GM13976 (cell line): ENCODE results near the gene ASAP2.

ENCODE experiments used
- DNase-seq: peaks from one replicate; pipeline ENCODE4 v3.0.0; 2012; ENCODE audit warnings: low spot score
- in situ Hi-C: fragments of 300-500 bp; cut with MboI; formaldehyde crosslinking; loops from one replicate; pipeline ENCODE4 v1.12.0; 2022; ENCODE audit warnings: low sequenced_read_pairs, mixed read lengths, inconsistent platforms; ENCODE audit not compliant: unreplicated experiment
- TF ChIP-seq, protein P1 (sequence below): IDR thresholded peaks from 2 replicates; pipeline ENCODE4 v1.5.1; 2012; ENCODE audit warnings: borderline replicate concordance, mild to moderate bottlenecking; ENCODE audit not compliant: insufficient read depth; ENCODE audit errors: extremely low read depth, missing control alignments, control extremely low read depth

The ASAP2 gene

DNA sequence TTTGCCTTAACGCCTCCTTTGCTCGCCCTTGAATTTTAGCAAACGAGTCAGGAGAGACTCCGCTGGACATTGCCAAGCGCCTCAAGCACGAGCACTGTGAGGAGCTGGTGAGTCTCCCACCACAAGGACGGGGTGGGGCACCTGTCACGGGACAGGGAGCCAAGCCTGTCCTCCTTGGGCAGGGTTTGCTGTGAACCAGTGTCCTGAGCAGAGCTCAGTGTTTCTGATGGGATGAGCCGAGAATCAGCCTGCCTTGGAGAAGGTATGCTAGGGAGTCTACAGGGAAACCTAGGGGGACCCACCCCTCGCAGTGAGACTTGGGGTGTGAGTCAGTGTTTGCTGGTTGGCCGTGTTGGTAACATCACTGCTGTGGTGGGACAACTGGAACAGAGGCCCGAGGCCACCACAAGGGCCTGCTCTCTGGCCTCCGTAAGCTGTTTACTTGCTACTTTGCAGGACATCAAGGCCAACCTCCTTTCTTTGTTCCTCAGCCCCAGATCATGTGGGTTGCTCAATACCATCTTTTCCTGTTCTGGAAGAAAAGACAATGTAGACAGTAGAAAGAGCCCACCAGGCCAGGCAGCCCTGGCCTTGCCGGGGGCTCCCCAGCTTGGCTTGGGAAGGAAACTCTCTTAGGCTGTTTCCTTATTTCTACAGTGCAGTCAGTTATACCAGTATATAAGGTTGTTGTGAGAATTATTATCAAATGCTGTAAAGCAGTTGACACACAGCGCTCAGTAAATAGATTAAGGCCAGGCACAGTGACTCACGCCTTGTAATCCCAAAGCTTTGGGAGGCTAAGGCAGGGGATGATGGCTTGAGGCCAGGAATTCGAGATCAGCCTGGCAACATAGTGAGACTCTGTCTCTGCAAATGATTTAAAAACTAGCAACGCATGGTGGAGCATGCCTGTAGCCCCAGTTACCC, 174.4 kb downstream of the ASAP2 start:
- in situ Hi-C loops, result no loop called here
- no peak for DNase-seq
- TF ChIP-seq, protein P1, sequence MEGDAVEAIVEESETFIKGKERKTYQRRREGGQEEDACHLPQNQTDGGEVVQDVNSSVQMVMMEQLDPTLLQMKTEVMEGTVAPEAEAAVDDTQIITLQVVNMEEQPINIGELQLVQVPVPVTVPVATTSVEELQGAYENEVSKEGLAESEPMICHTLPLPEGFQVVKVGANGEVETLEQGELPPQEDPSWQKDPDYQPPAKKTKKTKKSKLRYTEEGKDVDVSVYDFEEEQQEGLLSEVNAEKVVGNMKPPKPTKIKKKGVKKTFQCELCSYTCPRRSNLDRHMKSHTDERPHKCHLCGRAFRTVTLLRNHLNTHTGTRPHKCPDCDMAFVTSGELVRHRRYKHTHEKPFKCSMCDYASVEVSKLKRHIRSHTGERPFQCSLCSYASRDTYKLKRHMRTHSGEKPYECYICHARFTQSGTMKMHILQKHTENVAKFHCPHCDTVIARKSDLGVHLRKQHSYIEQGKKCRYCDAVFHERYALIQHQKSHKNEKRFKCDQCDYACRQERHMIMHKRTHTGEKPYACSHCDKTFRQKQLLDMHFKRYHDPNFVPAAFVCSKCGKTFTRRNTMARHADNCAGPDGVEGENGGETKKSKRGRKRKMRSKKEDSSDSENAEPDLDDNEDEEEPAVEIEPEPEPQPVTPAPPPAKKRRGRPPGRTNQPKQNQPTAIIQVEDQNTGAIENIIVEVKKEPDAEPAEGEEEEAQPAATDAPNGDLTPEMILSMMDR, result no peak

DNA sequence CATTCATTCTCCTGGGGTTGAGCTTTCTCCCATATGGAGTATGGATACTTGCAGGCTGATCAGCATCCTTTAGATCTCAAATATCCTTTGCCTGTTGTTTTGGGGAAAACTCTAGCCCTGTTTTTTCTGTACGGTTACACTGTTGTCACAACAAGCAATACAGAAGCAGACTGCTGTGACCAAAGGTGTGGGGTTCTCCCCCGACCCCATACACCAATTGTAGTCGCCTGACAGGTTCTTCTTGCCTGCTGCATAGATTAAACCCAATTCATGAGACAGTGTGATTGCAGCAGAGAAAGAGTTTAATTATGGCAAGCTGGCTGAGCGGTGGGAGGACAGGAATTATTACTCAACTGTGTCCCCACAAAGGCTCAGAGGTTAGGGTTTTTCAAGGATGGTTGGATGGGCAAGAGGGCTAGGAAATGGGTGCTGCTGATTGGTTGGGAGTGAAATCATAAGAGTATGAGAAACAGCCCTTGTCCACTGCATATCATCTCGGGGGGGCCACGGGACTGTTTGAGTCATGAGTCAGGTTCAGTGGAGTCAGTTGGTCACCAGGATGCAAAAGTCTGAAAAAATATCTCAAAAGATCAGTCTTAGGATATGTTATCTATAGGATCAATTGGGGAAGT, 176.1 kb downstream of the ASAP2 start:
- no peak for DNase-seq
- TF ChIP-seq, protein P1, result no peak
- in situ Hi-C loops, result no loop called here

DNA sequence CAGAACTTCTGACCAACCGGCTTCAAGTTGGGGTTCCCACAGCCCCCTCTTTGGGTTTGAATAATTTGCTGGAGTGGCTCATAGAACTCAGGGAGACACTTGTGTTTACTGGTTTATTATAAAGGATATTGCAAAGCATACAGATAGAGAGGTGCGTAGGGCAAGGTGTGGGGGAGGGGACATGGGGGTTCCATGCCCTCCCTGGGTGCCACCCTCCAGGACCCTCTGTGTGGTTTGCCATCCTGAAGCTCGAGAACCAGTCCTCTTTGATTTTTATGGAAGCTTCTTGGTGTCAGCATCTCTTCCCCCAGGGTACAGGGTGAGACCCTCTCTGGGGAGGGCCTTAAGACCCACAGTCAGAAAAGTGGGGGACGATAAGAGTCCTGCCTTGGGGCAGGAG, 177.9 kb downstream of the ASAP2 start:
- TF ChIP-seq, protein P1, result no peak
- in situ Hi-C loops, result no loop called here
- no peak for DNase-seq

DNA sequence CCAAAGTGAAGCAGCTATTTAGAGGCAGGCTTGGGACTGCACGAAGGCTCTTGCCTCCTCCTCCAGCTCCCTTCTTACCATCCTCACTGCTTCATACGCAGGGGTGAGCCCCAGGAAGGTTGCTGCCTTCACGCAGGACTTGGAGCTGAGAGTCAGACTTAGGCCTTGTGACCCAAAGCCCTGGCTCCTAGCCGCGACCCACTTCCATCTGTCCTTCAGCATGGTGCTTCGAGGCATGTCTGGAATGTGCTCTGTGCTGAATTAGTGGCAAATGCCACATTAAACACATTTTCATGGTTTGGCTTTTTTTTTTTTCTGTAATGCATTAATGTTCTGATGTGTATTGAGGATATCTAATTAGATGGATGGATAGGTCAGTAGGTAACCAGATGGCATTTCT, 179.2 kb downstream of the ASAP2 start:
- TF ChIP-seq, protein P1, result no peak
- in situ Hi-C loops, result no loop called here

DNA sequence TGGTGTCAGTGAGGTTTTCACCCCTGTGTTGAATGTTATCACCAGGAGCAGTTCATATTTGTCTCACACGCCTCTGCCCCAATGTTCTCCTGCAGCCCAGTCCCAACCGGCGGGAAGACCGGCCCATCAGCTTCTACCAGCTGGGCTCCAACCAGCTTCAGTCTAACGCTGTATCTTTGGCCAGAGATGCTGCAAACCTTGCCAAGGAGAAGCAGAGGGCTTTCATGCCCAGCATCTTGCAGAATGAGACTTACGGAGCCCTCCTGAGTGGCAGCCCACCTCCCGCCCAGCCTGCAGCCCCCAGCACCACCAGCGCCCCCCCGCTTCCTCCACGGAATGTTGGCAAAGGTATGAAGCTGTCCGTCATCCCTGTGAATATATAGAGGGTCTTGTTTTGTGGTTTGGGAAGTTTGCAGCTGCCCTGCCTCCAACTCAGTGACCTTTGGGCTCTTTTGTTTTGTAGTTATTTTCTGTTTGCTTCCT, 181.6 kb downstream of the ASAP2 start:
- TF ChIP-seq, protein P1, result no peak
- in situ Hi-C loops, result no loop called here
- no peak for DNase-seq

More for the DNA sequence above, 179.2 kb downstream of the ASAP2 start:
- no peak for DNase-seq

DNA sequence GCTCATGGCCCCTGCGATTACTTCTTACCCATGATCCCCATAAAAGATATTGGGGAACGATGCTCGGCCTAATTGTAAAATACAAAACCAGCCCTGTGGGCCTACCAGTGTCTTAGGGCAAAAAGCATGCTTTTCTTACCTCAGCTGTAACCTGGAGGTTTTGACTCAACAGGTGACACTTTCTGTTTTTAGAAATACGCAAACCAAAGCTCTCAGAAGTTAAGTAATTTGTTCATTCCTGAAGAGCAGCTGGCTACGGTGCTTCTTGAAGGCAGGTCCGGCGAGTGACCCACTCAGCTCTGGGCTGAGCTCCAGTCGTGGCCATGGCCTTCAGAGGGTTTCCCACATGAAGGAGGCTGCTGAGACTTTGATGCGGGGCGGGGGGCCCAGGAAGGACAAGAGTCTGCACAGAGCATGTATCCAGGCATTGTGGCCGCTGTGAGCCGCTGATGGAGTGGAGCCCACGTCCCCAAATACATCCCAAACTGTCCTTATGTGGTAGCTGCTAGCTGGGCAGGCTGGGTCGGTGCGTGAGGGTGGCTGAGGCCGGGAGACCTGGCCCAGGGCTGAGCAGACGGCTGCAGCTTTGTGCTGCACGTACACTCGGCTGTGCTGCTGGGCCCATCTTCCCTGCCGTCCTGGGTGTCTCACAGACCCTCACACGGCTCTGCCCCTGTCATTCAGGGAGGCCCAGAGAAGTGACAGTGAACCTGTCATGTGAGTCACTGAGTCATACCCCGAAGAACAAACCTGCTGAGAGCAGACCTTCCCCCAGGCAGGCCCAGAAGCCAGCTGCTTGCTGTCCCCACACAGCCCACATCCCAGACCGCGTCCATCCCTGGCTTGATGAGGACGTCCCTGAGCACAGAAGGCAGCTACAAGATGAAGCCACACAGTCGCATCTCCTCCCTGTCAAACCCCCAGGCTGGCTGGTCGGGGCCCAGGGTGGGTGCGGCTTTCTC, 182.6 kb downstream of the ASAP2 start:
- TF ChIP-seq, protein P1, result no peak
- DNase-seq, result peak; percentile 32
- in situ Hi-C loops, result no loop called here
